ENCODE data around the gene ODC1.

DNA sequence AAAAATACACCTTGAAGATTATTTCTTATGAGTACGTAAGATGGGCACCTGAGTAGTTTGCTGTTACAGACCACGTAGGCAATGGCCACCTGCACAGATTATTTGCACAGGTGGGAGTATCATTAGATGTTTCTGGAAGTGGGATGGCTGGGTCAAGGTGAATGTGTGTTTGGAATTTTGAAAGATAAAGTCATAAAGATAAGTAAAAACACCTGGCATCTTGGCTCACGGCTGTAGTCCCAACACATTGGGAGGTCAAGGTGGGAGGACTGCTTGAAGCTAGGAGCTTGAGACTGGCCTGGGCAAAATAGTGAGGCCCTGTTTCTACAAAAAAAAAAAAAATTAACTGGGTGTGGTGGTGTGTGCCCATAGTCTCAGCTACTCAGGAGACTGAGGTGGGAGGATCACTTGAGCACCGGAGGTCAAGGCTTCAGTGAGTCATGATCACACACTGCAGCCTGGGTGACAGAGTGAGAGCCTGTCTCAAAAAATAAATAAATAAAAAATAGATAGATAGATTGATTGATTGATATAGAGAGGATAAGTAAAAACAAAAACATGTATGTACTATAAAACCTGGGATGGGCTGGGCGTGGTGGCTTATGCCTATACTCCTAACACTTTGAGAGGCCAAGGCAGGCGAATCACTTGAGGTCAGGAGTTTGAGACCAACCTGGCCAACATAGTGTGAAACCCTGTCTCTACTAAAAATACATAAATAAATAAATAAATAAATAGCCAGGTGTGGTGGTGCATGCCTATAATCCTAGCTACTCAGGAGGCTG lies 30.4 kb downstream of the ODC1 start:
- TF ChIP-seq, protein P1, sequence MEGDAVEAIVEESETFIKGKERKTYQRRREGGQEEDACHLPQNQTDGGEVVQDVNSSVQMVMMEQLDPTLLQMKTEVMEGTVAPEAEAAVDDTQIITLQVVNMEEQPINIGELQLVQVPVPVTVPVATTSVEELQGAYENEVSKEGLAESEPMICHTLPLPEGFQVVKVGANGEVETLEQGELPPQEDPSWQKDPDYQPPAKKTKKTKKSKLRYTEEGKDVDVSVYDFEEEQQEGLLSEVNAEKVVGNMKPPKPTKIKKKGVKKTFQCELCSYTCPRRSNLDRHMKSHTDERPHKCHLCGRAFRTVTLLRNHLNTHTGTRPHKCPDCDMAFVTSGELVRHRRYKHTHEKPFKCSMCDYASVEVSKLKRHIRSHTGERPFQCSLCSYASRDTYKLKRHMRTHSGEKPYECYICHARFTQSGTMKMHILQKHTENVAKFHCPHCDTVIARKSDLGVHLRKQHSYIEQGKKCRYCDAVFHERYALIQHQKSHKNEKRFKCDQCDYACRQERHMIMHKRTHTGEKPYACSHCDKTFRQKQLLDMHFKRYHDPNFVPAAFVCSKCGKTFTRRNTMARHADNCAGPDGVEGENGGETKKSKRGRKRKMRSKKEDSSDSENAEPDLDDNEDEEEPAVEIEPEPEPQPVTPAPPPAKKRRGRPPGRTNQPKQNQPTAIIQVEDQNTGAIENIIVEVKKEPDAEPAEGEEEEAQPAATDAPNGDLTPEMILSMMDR (IDR thresholded peaks at IDR 0.05): no peak
- TF ChIP-seq POLR2AphosphoS5 (IDR thresholded peaks at IDR 0.05): no peak
- TF ChIP-seq EP300 (IDR thresholded peaks at IDR 0.05): no peak
- no peak for TF ChIP-seq POLR2A (IDR thresholded peaks at IDR 0.05)

All from upper lobe of left lung (tissue), 4 donors.